GM21717 (cell line): ENCODE measurements around the gene ZSCAN21.
"Not testable (repeated sequence)": the region's sequence is repeated elsewhere in the genome, so short reads cannot be mapped to it uniquely, and the experiment has no call there.

Experiments used
- ATAC-seq: cut with Tn5 transposase; IDR thresholded peaks from one replicate; pipeline ENCODE4 v1.9.1; 2021; ENCODE audit warnings: mild to moderate bottlenecking, moderate library complexity; ENCODE audit not compliant: unreplicated experiment

The ZSCAN21 gene

DNA sequence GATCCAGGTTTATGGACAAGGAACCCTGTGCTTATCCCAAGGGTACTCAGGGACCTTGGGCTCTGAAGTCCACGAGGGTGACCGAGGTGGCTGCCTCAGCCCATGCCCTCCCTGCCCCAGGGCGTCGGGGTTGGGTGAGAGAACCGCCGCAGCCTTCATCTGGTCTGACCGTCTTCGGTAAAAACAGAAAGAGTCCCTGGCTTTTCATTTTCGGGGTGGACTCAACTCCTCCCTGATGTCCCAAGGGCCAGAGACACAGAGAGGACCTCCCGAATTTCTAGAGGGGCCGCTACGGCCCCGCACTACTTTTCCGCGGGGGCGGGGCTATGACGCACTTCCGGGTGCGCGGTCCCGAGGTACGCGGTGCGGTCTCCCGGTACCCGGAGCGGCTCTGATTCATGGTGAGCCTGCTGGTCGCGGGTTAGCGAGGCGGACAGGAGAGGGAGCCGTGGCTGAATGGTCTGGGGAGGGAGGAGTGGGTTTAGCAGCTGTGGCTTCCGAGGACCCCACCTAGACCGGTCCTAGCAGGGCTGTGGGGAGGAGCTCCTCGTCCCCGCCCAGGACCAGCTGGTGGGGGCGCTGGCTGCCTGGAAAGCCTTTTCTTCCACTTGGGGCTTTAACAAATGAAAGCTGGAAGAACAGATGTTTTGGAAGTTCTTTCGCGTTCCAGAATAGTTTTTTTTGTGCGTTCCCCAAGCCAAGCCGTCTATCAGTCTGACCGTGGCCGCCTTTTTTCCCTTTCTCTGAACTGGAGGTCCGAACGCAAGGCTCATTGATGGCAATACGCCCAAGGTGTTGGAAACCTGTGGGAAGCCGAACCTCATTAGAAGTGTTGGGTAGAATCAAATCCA is at the start of gene ZSCAN21:
TSS of gene ZSCAN21 (plus strand) at position 334 of the 851 bp plus-strand sequence. CDS start 7,233 bp downstream, outside the sequence.
- ATAC-seq, result peak; percentile 88

DNA sequence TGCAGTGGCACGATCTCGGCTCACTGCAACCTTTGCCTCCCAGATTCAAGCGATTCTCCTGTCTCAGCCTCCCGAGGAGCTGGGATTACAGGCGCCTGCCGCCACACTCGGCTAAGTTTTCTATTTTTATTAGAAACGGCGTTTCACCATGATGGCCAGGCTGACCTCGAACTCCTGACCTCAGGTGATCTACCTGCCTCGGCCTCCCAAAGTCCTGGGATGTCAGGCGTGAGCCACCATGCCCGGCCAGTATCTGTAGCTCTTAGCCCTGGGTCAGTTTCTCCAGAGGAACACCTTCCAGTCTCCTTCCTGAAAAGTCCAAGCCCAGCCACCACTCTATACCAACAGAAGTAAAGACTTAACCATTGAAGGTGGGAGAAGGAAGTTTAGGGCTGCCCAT is 49.3 kb upstream of the ZSCAN21 start:
- ATAC-seq, result no peak

GRCh38 chr7:100003711-100004661 is 45.6 kb upstream of the ZSCAN21 start:
- ATAC-seq, result no peak

GRCh38 chr7:100007887-100008286 is 41.7 kb upstream of the ZSCAN21 start:
- no peak for ATAC-seq

- ATAC-seq, result no peak
These were observed 41.0 kb upstream of the ZSCAN21 start for GRCh38 chr7:100008525-100008924.

- ATAC-seq, result not testable (repeated sequence)
These were observed 39.6 kb upstream of the ZSCAN21 start for GRCh38 chr7:100009952-100010351.

- ATAC-seq, result no peak
These were observed 38.7 kb upstream of the ZSCAN21 start for GRCh38 chr7:100010901-100011300.

DNA sequence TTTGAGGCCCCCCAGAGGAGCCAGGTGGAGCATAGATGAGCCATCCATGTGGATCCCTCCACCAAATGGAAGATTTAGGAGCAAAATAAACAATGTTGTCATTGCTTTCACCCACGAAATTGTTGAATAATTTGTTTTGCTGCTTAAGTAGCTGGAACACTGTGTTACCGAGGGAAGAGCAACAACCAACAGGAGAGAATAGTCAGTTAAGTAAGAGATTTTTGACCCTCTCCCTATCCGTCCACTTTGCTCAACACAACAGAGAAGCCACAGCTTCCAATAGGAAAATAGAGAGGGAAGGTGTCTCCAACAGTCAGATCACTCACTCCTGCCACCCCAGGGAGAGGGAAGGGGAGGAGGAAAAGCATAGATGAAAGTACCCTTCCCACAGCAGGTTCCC is 38.1 kb upstream of the ZSCAN21 start:
- no peak for ATAC-seq

DNA sequence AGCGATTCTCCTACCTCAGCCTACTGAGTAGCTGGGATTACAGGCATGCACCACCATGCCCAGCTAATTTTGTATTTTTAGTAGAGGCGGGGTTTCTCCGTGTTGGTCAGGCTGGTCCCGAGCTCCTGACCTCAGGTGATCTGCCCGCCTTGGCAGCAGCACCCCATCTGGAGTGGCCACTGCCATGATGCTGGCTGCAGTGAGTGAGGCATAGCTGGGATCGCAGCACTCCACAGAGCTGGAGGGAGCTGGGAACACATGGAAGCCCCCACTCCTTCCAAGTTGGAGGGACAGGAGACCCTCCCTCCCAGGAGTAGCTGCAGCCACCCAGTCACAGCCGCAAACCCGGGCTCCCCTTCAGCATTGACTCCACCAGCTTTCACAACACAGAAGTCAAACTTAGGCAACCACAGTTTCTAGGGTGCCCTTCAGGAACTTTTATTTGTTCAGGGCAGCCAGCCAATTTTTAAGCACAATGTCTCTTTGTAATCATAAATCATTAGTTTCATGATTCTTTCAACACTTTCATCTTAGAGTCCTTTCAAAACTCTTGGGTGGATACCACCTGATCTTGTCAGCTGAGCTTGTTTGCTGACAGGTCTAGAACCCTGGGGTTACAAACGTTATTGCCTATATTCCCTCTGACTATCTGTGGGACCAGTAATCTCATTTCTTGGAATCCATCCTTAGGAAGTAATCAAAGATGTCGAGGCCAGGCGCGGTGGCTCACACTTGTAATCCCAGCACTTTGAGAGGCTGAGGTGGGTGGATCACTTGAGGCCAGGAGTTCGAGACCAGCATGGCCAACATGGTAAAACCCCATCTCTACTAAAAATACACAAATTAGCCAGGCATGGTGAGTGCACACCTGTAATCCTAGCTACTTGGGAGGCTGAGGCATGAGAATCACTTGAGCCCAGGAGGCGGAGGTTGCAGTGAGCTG is 36.9 kb upstream of the ZSCAN21 start:
- not testable (repeated sequence) for ATAC-seq

- no peak for ATAC-seq
These were observed 36.3 kb upstream of the ZSCAN21 start for GRCh38 chr7:100013328-100013676.

GRCh38 chr7:100015232-100016214 is 34.1 kb upstream of the ZSCAN21 start, which contains the start of gene ZKSCAN1:
Gene ZKSCAN1, plus strand, starts transcription at chr7:100015596. Its CDS starts 7,911 bp downstream, at chr7:100023507.
- peak; percentile 94 for ATAC-seq

- no peak for ATAC-seq
These were observed 33.2 kb upstream of the ZSCAN21 start for GRCh38 chr7:100016215-100016901.

DNA sequence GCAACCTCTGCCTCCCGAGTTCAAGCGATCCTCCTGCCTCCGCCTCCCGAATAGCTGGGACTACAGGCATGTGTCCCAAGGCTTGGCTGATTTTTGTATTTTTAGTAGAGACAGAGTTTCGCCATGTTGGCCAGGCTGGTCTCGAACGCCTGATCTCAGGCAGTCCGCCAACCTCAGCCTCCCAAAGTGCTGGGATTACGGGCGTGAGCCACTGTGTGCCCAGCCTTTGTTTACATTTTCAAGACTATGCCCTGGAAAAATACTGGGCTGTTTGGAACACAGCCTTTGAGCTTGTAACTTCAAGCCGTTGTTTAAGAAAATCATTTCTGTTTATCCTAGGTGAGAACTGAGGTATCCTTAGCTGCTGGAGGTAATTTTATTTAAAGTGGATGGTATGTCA is 32.3 kb upstream of the ZSCAN21 start:
- no peak for ATAC-seq

DNA sequence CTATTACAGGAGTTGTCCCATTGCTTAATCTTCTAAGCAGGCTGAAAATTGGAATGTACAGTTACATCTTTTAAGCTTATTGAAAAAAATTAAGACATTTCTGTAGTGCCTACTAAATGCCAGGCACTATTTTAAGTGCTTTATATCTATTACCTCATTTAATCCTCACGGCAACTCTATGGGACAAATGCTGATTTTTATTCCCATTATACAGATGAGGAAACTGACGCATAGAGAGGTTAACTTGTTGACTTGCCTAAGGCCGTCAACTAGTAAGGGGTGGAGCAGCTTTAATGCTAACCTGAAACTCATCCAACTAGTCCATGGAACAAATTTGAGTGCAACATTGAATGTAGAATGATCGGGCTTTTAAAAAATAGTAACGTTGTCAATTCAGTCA is 31.7 kb upstream of the ZSCAN21 start:
- no peak for ATAC-seq

DNA sequence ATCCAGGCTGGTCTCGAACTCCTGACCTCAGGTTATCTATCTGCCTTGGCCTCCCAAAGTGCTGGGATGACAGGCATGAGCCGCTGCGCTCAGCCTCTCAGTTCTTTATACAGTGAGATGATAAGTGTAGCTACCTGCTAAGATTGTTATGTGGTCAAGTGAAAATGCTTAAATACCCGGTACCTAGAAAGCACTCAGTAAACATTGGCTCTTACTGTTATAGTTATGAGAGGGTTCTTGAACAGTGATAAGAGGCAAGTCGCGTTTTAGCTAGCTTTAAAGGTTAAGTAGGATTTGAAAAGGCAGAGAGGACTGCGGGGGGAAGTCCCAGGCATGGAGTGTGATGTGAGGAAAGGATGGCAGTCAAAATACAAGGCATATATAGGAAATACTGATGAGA is 29.7 kb upstream of the ZSCAN21 start:
- no peak for ATAC-seq

- no peak for ATAC-seq
These were observed 28.3 kb upstream of the ZSCAN21 start for GRCh38 chr7:100021297-100021696.

GRCh38 chr7:100022621-100023020 is 27.0 kb upstream of the ZSCAN21 start:
- ATAC-seq, result no peak

- ATAC-seq, result no peak
These were observed 26.0 kb upstream of the ZSCAN21 start for GRCh38 chr7:100023526-100023925.
